HUES64 (cell line): ENCODE data around the gene GREM2.

Source experiments
- H3K27ac ChIP-seq: 2 replicates; pipeline ENCODE4 v1.7.0; 2013; ENCODE audit warnings: low read depth, low read length, inconsistent platforms
- H3K27me3 ChIP-seq: 2 replicates; pipeline ENCODE4 v1.6.1; 2013; ENCODE audit warnings: mild to moderate bottlenecking, low read length; ENCODE audit not compliant: insufficient read depth
- H3K36me3 ChIP-seq: 2 replicates; pipeline ENCODE4 v1.6.1; 2013; ENCODE audit warnings: mild to moderate bottlenecking, low read length; ENCODE audit not compliant: insufficient read depth
- H3K4me1 ChIP-seq: 2 replicates; pipeline ENCODE4 v1.6.1; 2013; ENCODE audit warnings: mild to moderate bottlenecking, low read length, moderate library complexity; ENCODE audit not compliant: insufficient read depth
- H3K4me3 ChIP-seq: 2 replicates; pipeline ENCODE4 v1.5.1; 2013; ENCODE audit warnings: mild to moderate bottlenecking, low read length, moderate library complexity
- H3K9ac ChIP-seq: 2 replicates; pipeline ENCODE4 v1.6.1; 2013; ENCODE audit warnings: mild to moderate bottlenecking, low read depth, low read length
- H3K9me3 ChIP-seq: 2 replicates; pipeline ENCODE4 v1.6.1; 2013; ENCODE audit warnings: low read depth, low read length; ENCODE audit not compliant: insufficient read depth
- WGBS: fragments of 150-250, 120-280 bp; methylation state at CpG from one replicate; pipeline ENCODE4 v1.1.7; 2013; ENCODE audit warnings: missing lambda C conversion rate; 5-methylcytosine and 5-hydroxymethylcytosine counted together

The GREM2 gene

GRCh38 chr1:240608707-240609106, 3.2 kb downstream of the GREM2 start:
- Histone ChIP-seq H3K27ac (no peak overlapping the region), H3K36me3 (no peaks in the 10 kb centered on the region)

DNA sequence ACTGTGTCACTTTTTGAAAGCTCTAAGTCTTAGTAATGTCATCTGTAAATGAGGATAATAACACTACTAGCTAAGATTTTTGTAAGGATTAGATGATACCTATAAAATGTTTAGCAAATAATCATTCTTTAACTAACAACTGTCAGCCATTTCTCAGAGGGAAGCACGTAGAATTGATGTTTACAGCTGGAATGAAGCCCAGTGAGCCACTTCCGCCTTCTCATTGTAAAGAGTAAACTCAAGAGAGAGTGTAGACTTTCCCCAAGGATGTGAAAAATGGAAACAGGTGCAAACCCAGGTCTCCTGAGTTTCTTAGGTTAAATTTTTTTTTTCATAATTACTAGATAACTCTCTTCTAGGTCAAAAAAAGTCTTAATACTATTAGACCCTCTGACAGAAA, 4.9 kb downstream of the GREM2 start:
- Histone ChIP-seq H3K27me3 (peaks cover 22% of the 10 kb centered on the region), H3K4me1 (peaks cover 7% of the 10 kb centered on the region; the same call in 1 of the 2 replicates), H3K36me3 (no peaks in the 10 kb centered on the region), H3K9me3 (no peaks in the 10 kb centered on the region), H3K9ac (no peak overlapping the region), H3K4me3 (no peak overlapping the region), H3K27ac (no peak overlapping the region)
- 92% methylated on average over 2 of the region's 2 CpGs for WGBS

More at GRCh38 chr1:240608707-240609106, 3.2 kb downstream of the GREM2 start:
- Histone ChIP-seq H3K9me3 (no peaks in the 10 kb centered on the region), H3K4me3 (no peak overlapping the region), H3K4me1 (peaks cover 14% of the 10 kb centered on the region; the same call in 1 of the 2 replicates), H3K9ac (no peak overlapping the region), H3K27me3 (peaks cover 26% of the 10 kb centered on the region)
- WGBS: 34% methylated on average over 2 of the region's 2 CpGs

GRCh38 chr1:240602189-240602588, 9.8 kb downstream of the GREM2 start:
- no peaks in the 10 kb centered on the region for H3K36me3 ChIP-seq
- no peaks in the 10 kb centered on the region for H3K9me3 ChIP-seq
- H3K9ac ChIP-seq: no peak overlapping the region
- H3K4me3 ChIP-seq: no peak overlapping the region
- H3K27me3 ChIP-seq: no peaks in the 10 kb centered on the region
- H3K27ac ChIP-seq: no peak overlapping the region
- WGBS: 92% methylated on average over 2 of the region's 2 CpGs
- peaks cover 5% of the 10 kb centered on the region; the same call in 1 of the 2 replicates for H3K4me1 ChIP-seq

DNA sequence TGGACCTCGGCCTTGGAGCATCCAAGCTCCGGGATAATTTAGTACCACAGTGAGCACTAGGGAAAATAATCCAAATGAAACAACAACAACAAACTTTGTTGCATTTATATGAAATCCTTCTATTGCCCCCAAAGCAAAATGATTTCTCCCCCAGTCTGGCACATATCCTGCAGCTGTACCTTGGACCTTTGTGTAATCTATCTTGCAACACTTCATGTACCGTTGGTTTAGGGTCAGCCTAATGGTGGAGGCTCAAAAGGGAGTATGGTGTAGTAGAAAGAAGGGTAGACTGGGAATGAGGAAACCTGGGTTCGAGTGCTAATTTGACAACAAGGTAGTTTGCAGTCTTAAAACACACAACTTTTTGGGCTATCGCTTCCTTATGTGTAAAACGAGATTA, 12.1 kb downstream of the GREM2 start:
- H3K27me3 ChIP-seq: no peaks in the 10 kb centered on the region
- 88% methylated on average over 6 of the region's 6 CpGs for WGBS
- H3K4me1 ChIP-seq: peaks cover 11% of the 10 kb centered on the region; the same call in 1 of the 2 replicates
- no peak overlapping the region for H3K9ac ChIP-seq
- no peak overlapping the region for H3K4me3 ChIP-seq
- H3K36me3 ChIP-seq: no peaks in the 10 kb centered on the region
- no peaks in the 10 kb centered on the region for H3K9me3 ChIP-seq
- H3K27ac ChIP-seq: no peak overlapping the region

DNA sequence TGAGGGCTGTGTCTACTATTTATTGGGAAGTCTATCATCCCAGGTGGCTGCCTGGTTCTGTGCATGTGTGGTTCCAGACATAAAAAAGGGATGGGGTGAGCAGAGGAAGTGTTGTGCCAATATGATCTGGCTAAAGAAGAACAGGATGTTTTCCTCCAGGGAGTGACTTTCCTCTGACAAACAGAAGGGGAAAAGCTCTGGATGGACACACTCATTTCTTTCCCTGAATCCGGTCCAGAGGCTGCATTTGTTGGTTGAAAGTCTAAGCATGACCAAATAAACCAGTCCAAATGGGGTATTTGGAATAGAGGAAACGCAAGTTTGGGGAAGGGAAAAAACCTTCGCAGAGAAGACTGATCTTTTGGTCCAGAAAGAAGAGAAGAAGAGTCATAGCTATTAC, 12.7 kb downstream of the GREM2 start:
- Histone ChIP-seq H3K9me3 (no peaks in the 10 kb centered on the region), H3K27me3 (no peaks in the 10 kb centered on the region), H3K4me1 (peaks cover 11% of the 10 kb centered on the region; the same call in 1 of the 2 replicates), H3K36me3 (no peaks in the 10 kb centered on the region), H3K9ac (no peak overlapping the region), H3K27ac (no peak overlapping the region), H3K4me3 (no peak overlapping the region)
- WGBS: 98% methylated on average over 3 of the region's 3 CpGs

DNA sequence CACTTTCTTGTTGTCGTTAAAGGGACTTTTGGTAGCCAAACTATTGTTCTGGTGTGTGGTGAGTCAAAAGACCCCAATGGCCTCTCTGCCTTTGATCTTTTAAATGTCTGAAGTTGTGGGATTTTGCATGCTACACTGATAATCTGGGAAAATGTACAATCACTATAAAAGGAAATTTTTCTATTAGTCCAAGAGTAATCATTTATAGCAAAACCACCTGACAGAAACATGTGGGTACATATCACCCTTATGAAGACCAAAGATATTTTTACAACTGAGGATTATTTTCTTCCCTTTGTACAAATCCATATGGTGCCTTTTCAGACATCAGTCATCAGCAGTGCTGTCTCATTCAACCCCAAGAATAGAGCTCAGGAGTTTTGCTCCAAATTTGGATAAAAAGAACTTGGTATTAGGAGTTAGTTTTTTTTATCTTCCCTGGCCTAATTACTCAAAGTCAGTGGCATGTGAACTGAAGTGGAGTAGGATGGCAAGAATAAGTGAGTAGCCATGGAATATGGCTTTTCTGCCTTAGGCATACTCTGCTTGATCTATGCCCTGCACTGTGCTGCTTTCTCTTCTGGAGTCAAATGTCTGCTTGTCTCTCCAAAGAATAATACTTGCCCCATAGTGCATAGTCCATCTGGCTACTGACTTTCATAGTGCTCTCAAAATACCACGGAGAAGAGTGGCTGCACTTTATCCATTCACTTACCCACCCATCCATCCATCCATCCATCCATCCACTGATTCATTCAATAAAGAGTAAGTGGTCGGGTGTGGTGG, 13.5 kb downstream of the GREM2 start:
- no peak overlapping the region for H3K27ac ChIP-seq
- H3K9ac ChIP-seq: no peak overlapping the region
- H3K27me3 ChIP-seq: no peaks in the 10 kb centered on the region
- 88% methylated on average over 3 of the region's 3 CpGs for WGBS
- H3K9me3 ChIP-seq: no peaks in the 10 kb centered on the region
- no peaks in the 10 kb centered on the region for H3K36me3 ChIP-seq
- peaks cover 11% of the 10 kb centered on the region; the same call in 1 of the 2 replicates for H3K4me1 ChIP-seq
- H3K4me3 ChIP-seq: no peak overlapping the region

DNA sequence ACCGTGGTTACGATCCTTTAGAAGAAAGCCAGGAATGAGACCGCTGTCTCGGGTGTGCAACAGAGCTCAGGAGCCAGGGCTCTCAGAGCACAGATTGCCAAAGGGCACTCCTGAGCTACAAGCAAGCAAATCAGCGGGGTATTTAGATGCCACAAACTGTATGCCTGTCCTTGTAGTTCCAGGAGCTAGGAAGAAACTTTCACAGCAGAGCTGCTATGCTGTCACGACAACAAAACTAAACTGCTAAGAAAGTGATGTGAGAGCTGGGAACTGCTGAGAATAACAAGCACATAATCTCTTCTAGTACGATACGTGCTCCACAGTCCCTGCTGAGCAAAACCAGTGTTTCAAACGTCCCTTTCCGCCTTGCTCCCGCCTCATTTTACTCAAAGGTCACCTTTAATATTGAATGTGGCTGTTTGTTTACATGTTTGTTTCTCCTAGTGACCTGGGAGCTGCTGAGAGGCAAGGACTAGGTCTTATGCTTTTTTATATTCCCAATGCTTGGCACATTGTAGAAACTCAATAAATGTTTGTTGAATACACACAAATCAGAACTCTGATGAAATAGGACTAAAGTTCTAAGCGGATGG, 14.7 kb downstream of the GREM2 start:
- Histone ChIP-seq H3K9ac (no peak overlapping the region), H3K27me3 (no peaks in the 10 kb centered on the region), H3K4me3 (no peak overlapping the region), H3K9me3 (no peaks in the 10 kb centered on the region), H3K36me3 (no peaks in the 10 kb centered on the region), H3K4me1 (peaks cover 11% of the 10 kb centered on the region; the same call in 1 of the 2 replicates), H3K27ac (no peak overlapping the region)
- WGBS: 88% methylated on average over 11 of the region's 12 CpGs

- H3K4me3 ChIP-seq: no peak overlapping the region
Measured at GRCh38 chr1:240595476-240595875, 16.5 kb downstream of the GREM2 start.

GRCh38 chr1:240591564-240591963, 20.4 kb downstream of the GREM2 start:
- Histone ChIP-seq H3K9ac (no peak overlapping the region), H3K36me3 (no peaks in the 10 kb centered on the region), H3K27me3 (no peaks in the 10 kb centered on the region), H3K4me1 (no peaks in the 10 kb centered on the region), H3K4me3 (no peak overlapping the region), H3K9me3 (no peaks in the 10 kb centered on the region), H3K27ac (no peak overlapping the region)
- WGBS: 99% methylated on average over 3 of the region's 3 CpGs

More at GRCh38 chr1:240595476-240595875, 16.5 kb downstream of the GREM2 start:
- H3K36me3 ChIP-seq: no peaks in the 10 kb centered on the region
- no peaks in the 10 kb centered on the region for H3K27me3 ChIP-seq
- WGBS: 91% methylated on average over 2 of the region's 2 CpGs
- no peaks in the 10 kb centered on the region for H3K9me3 ChIP-seq
- H3K4me1 ChIP-seq: peaks cover 11% of the 10 kb centered on the region; the same call in 1 of the 2 replicates
- H3K27ac ChIP-seq: no peak overlapping the region
- H3K9ac ChIP-seq: no peak overlapping the region

- WGBS: 97% methylated on average over 5 of the region's 5 CpGs
- Histone ChIP-seq H3K4me1 (no peaks in the 10 kb centered on the region), H3K36me3 (no peaks in the 10 kb centered on the region)
Measured at GRCh38 chr1:240591078-240591477, 20.9 kb downstream of the GREM2 start.

GRCh38 chr1:240589585-240590110, 22.3 kb downstream of the GREM2 start:
- WGBS: 92% methylated on average over 5 of the region's 5 CpGs
- H3K27me3 ChIP-seq: no peaks in the 10 kb centered on the region

More at GRCh38 chr1:240591078-240591477, 20.9 kb downstream of the GREM2 start:
- Histone ChIP-seq H3K9ac (no peak overlapping the region), H3K9me3 (no peaks in the 10 kb centered on the region), H3K4me3 (no peak overlapping the region), H3K27ac (no peak overlapping the region), H3K27me3 (no peaks in the 10 kb centered on the region)

More at GRCh38 chr1:240589585-240590110, 22.3 kb downstream of the GREM2 start:
- no peak overlapping the region for H3K9ac ChIP-seq
- no peaks in the 10 kb centered on the region for H3K9me3 ChIP-seq
- H3K4me3 ChIP-seq: no peak overlapping the region
- H3K27ac ChIP-seq: no peak overlapping the region
- no peaks in the 10 kb centered on the region for H3K36me3 ChIP-seq
- no peaks in the 10 kb centered on the region for H3K4me1 ChIP-seq
